Measurements from ENCODE around the gene SCNN1A. TPM values are rescaled to one million over a fixed set of nuclear protein-coding genes. Genes with fewer than 3 reads are reported as not detected.

The SCNN1A gene
- total RNA-seq, 1 donor from 2014 or later = not detected

DNA sequence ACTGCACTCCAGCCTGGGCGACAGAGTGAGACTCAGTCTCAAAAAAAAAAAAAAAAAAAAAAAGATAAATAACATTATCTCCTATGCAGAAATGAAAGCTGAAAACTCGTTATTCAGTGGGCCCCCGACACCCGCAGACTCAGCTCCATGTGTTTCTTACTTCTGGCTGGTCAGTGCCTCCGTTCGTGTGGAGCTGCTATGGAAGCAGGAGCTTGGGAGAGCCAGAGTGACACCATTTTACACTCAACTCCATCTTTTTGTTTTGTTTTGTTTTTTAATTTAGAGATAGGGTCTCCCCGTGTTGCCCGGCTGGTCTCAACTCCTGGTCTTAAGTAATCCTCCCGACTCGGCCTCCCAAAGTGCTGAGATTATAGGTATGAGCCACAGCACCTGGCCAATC, 78.2 kb downstream of the SCNN1A start:
- no peak overlapping the region for H3K4me3 ChIP-seq (ENCODE audit: low read length in 3 of 3)
- no peak overlapping the region for H3K27ac ChIP-seq (ENCODE audit: low read depth, low read length)
- H3K27me3 ChIP-seq (ENCODE audit: control insufficient read depth in 3 of 3, insufficient read depth in 3 of 3, low read length in 3 of 3) = no peaks in the 10 kb centered on the region
- no peaks in the 10 kb centered on the region for H3K36me3 ChIP-seq (ENCODE audit: control insufficient read depth in 3 of 3, insufficient read depth in 3 of 3, low read length in 3 of 3)
- H3K9me3 ChIP-seq (ENCODE audit: control insufficient read depth in 3 of 3, low read length in 3 of 3) = no peaks in the 10 kb centered on the region
- no peak overlapping the region for H3K9ac ChIP-seq (ENCODE audit: low read depth in 1 of 3, low read length in 3 of 3)
- peaks cover 0 to 8% (median 0%) of the 10 kb centered on the region in 3 donors for H3K4me1 ChIP-seq (ENCODE audit: control insufficient read depth in 3 of 3, insufficient read depth in 3 of 3, low read length in 3 of 3)

Small RNA genes within 50 kb of the gene (small RNA-seq; reads per million reads assigned to genes)
- not detected for gene RN7SL391P

Other genes starting within 250 kb of the SCNN1A start
- gene CD9, start 175.2 kb downstream of the SCNN1A start, total RNA-seq = 62.6 TPM
- gene PLEKHG6, start 64.9 kb downstream of the SCNN1A start, total RNA-seq = 0.52 TPM
- 47.5 TPM for gene TNFRSF1A, start 33.5 kb downstream of the SCNN1A start, total RNA-seq
- 11.0 TPM for gene LTBR, start 8.6 kb upstream of the SCNN1A start, total RNA-seq
- gene CD27, start 69.4 kb upstream of the SCNN1A start, total RNA-seq = not detected
- 4.2 TPM for gene TAPBPL, start 76.5 kb upstream of the SCNN1A start, total RNA-seq
- 2.6 TPM for gene VAMP1, start 95.1 kb upstream of the SCNN1A start, total RNA-seq
- 141 TPM for gene MRPL51, start 117.7 kb upstream of the SCNN1A start, total RNA-seq
- 23.0 TPM for gene NCAPD2, start 118.5 kb upstream of the SCNN1A start, total RNA-seq
- gene GAPDH, start 159.0 kb upstream of the SCNN1A start, total RNA-seq = 5,507 TPM
- gene IFFO1, start 180.5 kb upstream of the SCNN1A start, total RNA-seq = 8.9 TPM
- 6.3 TPM for gene NOP2, start 192.7 kb upstream of the SCNN1A start, total RNA-seq
- gene CHD4, start 231.8 kb upstream of the SCNN1A start, total RNA-seq = 211 TPM